HCT116 (cell line): ENCODE data around the gene LRBA. TPM values are rescaled to one million over a fixed set of nuclear protein-coding genes. Genes with fewer than 3 reads are reported as not detected.

Experiments
- ATAC-seq: fragments of 200-7000 bp; cut with Tn5 transposase; 2 replicates; pipeline ENCODE4 v1.9.1; 2020; ENCODE audit warnings: mild to moderate bottlenecking, moderate library complexity
- BruUV-seq: library from RNA; stranded (reverse); fragments of 400-500 nt; replicated peaks from 2 replicates; lab custom pipeline; 2021; lab: Mats Ljungman, UMichigan
- CTCF ChIA-PET: fragments of 300-600 bp; sonication (Branson Sonifier 250); formaldehyde crosslinking; loops from one replicate; lab custom pipeline; 2021; ENCODE audit warnings: antibody characterized with exemption; lab: Charles Lee
- POLR2A ChIA-PET: fragments of 300-600, 350-600 bp; sonication (Branson Sonifier 250); formaldehyde crosslinking; loops from one replicate; lab custom pipeline; 2021; ENCODE audit warnings: antibody characterized with exemption; lab: Charles Lee
- RAD21 ChIA-PET, 2 experiments: fragments of 300-600 bp; sonication (Branson Sonifier 250); formaldehyde crosslinking; loops; one replicate each; lab custom pipeline; 2023; ENCODE audit warnings: low total read pairs in 2 of 2; ENCODE audit not compliant: uncharacterized antibody in 2 of 2, unreplicated experiment in 2 of 2, low non-redundant PET in 1 of 2; lab: Charles Lee
- DNase-seq: peaks from one replicate; pipeline ENCODE4 v3.0.0-alpha.2; 2010; ENCODE audit warnings: low read depth, low spot score
- H2AFZ ChIP-seq: fragments of 200-600 bp; shearing (Covaris generic), sonication (generic); 2 replicates; pipeline ENCODE4 v1.6.1; 2017; ENCODE audit warnings: low read depth, mixed run types, mixed read lengths, antibody characterized with exemption, low read length; ENCODE audit not compliant: poor library complexity, severe bottlenecking
- H3K27ac ChIP-seq: 2 replicates; pipeline ENCODE4 v1.5.1; 2012; ENCODE audit warnings: low read depth, low read length
- H3K27me3 ChIP-seq: fragments of 200-600 bp; sonication (generic); 2 replicates; pipeline ENCODE4 v1.6.1; 2016; ENCODE audit warnings: mixed run types, low read length, mixed read lengths; ENCODE audit not compliant: insufficient read depth
- H3K36me3 ChIP-seq, 2 experiments: fragments of 200-500 bp in 1 of 2; fragments of 200-600 bp in 1 of 2; sonication (Bioruptor generic) in 1 of 2; sonication (generic) in 1 of 2; 2 replicates each; pipeline versions ENCODE4 v1.5.1 to v1.6.1; 2014 to 2016; ENCODE audit warnings: low read length in 2 of 2, inconsistent platforms in 1 of 2, mixed read lengths in 1 of 2, mixed run types in 1 of 2; ENCODE audit not compliant: insufficient read depth in 2 of 2, control insufficient read depth in 1 of 2
- H3K4me1 ChIP-seq, 2 experiments: fragments of 200-600 bp in 1 of 2; sonication (generic) in 1 of 2; 2 replicates each; pipeline versions ENCODE4 v1.5.1 to v1.6.1; 2012 to 2017; ENCODE audit warnings: low read length in 2 of 2, inconsistent platforms in 1 of 2, mild to moderate bottlenecking in 1 of 2, mixed read lengths in 1 of 2, mixed run types in 1 of 2, moderate library complexity in 1 of 2; ENCODE audit not compliant: insufficient read depth in 2 of 2, control insufficient read depth in 1 of 2
- H3K4me2 ChIP-seq: fragments of 200-600 bp; sonication (generic); 2 replicates; pipeline ENCODE4 v1.6.1; 2017; ENCODE audit warnings: mixed run types, low read length, mixed read lengths
- H3K4me3 ChIP-seq, 2 experiments: fragments of 200-600 bp in 1 of 2; sonication (generic) in 1 of 2; replicated peaks in 1 of 2; 2 replicates each; pipeline ENCODE4 v1.5.1; 2011 to 2016; ENCODE audit warnings: low read length in 2 of 2, control low read depth in 1 of 2, low read depth in 1 of 2, mild to moderate bottlenecking in 1 of 2, mixed read lengths in 1 of 2, mixed run types in 1 of 2
- H3K79me2 ChIP-seq: fragments of 200-600 bp; sonication (generic); 2 replicates; pipeline ENCODE4 v1.6.1; 2017; ENCODE audit warnings: mild to moderate bottlenecking, mixed run types, low read length, moderate library complexity, mixed read lengths; ENCODE audit not compliant: insufficient read depth
- H3K9ac ChIP-seq: fragments of 200-600 bp; sonication (generic); 2 replicates; pipeline ENCODE4 v1.6.1; 2016; ENCODE audit warnings: low read length, mixed read lengths
- H3K9me2 ChIP-seq: fragments of 200-600 bp; sonication (generic), shearing (Covaris generic); 2 replicates; pipeline ENCODE4 v1.6.1; 2017; ENCODE audit warnings: mixed run types, mild to moderate bottlenecking, moderate library complexity; ENCODE audit not compliant: insufficient read depth
- H3K9me3 ChIP-seq, 2 experiments: fragments of 200-500 bp in 1 of 2; fragments of 200-600 bp in 1 of 2; sonication (Bioruptor generic) in 1 of 2; sonication (generic) in 1 of 2; 2 replicates each; pipeline ENCODE4 v1.6.1; 2014 to 2017; ENCODE audit warnings: low read length in 2 of 2, mixed read lengths in 2 of 2, inconsistent platforms in 1 of 2, low read depth in 1 of 2, mild to moderate bottlenecking in 1 of 2, mixed run types in 1 of 2, moderate library complexity in 1 of 2; ENCODE audit not compliant: control insufficient read depth in 1 of 2, insufficient read depth in 1 of 2
- H4K20me1 ChIP-seq: fragments of 200-600 bp; sonication (generic), shearing (Covaris generic); 2 replicates; pipeline ENCODE4 v1.6.1; 2017; ENCODE audit warnings: mixed run types, mild to moderate bottlenecking, moderate library complexity; ENCODE audit not compliant: insufficient read depth
- ATF3 ChIP-seq: IDR thresholded peaks from 2 replicates; pipeline ENCODE4 v1.6.1; 2012
- CBX3 ChIP-seq: IDR thresholded peaks from 2 replicates; pipeline ENCODE4 v1.6.1; 2012; ENCODE audit warnings: low read depth
- RAD21 ChIP-seq: IDR thresholded peaks from 2 replicates; pipeline ENCODE4 v1.6.1; 2012; ENCODE audit warnings: low read depth, mild to moderate bottlenecking
- SRF ChIP-seq: IDR thresholded peaks from 2 replicates; pipeline ENCODE4 v1.6.1; 2012; ENCODE audit warnings: low read depth
- YY1 ChIP-seq: IDR thresholded peaks from 2 replicates; pipeline ENCODE4 v1.6.1; 2011; ENCODE audit warnings: low read length, low read depth, moderate library complexity, mild to moderate bottlenecking; ENCODE audit not compliant: insufficient replicate concordance; ENCODE audit errors: extremely low read depth
- ZFX ChIP-seq: fragments of 450-650 bp; IDR thresholded peaks from 2 replicates; pipeline ENCODE4 v1.6.1; 2017
- intact Hi-C: fragments of 100-400 bp; cut with micrococcal nuclease; formaldehyde crosslinking; loops from 2 replicates; pipeline ENCODE4 v1.10.0; 2022
- total RNA-seq: library from RNA; stranded (reverse); gene quantifications from one replicate; pipeline ENCODE4 v1.2.1, GENCODE V29; 2021; ENCODE audit not compliant: unreplicated experiment
- TF ChIP-seq, protein P1 (sequence below): IDR thresholded peaks from 2 replicates; pipeline ENCODE4 v1.6.1; 2011; ENCODE audit warnings: mild to moderate bottlenecking, low read length, moderate library complexity; ENCODE audit not compliant: insufficient replicate concordance; ENCODE audit errors: extremely low read depth
- TF ChIP-seq, protein P2 (sequence below): IDR thresholded peaks from 2 replicates; pipeline ENCODE4 v1.6.1; 2012

Gene LRBA
- total RNA-seq, 1 experiment from 2014 or later, result 79.8 TPM

- Histone ChIP-seq H3K9me2 (no peaks in the 10 kb centered on the region), H3K9me3 (no peaks in the 10 kb centered on the region), H3K79me2 (no peaks in the 10 kb centered on the region), H3K4me1 (no peaks in the 10 kb centered on the region), H3K9ac (no peak overlapping the region), H3K36me3 (no peaks in the 10 kb centered on the region), H2AFZ (no peak overlapping the region), H3K4me3 (no peak overlapping the region), H4K20me1 (no peaks in the 10 kb centered on the region)
- POLR2A ChIA-PET, result no interaction called here
- DNase-seq (no peak), ATAC-seq (no peak)
- intact Hi-C loops, result no loop called here
- RAD21 ChIA-PET, result no interaction called here
- TF ChIP-seq, protein P1, sequence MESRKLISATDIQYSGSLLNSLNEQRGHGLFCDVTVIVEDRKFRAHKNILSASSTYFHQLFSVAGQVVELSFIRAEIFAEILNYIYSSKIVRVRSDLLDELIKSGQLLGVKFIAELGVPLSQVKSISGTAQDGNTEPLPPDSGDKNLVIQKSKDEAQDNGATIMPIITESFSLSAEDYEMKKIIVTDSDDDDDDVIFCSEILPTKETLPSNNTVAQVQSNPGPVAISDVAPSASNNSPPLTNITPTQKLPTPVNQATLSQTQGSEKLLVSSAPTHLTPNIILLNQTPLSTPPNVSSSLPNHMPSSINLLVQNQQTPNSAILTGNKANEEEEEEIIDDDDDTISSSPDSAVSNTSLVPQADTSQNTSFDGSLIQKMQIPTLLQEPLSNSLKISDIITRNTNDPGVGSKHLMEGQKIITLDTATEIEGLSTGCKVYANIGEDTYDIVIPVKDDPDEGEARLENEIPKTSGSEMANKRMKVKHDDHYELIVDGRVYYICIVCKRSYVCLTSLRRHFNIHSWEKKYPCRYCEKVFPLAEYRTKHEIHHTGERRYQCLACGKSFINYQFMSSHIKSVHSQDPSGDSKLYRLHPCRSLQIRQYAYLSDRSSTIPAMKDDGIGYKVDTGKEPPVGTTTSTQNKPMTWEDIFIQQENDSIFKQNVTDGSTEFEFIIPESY, result no peak
- TF ChIP-seq SRF, result no peak
- TF ChIP-seq ZFX, result no peak
- no peak for TF ChIP-seq CBX3
- no peak for TF ChIP-seq ATF3
- TF ChIP-seq YY1, result no peak
- TF ChIP-seq, protein P2, sequence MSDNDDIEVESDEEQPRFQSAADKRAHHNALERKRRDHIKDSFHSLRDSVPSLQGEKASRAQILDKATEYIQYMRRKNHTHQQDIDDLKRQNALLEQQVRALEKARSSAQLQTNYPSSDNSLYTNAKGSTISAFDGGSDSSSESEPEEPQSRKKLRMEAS, result no peak
- TF ChIP-seq, all 23 proteins: peak for 0
- CTCF ChIA-PET, result no interaction called here
- Histone ChIP-seq H3K4me2 (no peak overlapping the region), H3K27ac (no peak overlapping the region), H3K27me3 (no peaks in the 10 kb centered on the region)
- BruUV-seq, result no TSS peak
Measured at GRCh38 chr4:150382028-150382427, 633.1 kb downstream of the LRBA start.

DNA sequence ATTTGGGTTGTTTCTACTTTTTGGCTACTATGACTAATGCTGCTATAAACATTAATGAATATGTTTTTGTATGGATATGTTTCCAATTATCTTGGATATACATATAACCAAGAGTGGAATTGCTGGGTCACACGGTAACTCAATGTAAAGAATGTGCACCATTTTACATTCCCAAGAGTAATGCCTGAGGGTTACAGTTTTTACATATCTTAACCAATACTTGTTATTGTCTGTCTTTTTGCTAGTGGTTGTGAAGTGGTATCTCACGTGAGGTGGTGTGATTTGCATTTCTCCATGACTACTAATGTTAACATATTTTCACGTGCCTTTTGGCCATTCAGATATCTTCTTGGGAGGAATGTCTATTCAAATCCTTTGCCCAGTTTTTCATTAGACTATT lies 633.5 kb downstream of the LRBA start:
- no TSS peak for BruUV-seq
- no peak for ATAC-seq

More for the DNA sequence above, 633.5 kb downstream of the LRBA start:
- H3K4me3 ChIP-seq, result no peak overlapping the region
- H3K9ac ChIP-seq, result no peak overlapping the region
- H4K20me1 ChIP-seq, result no peaks in the 10 kb centered on the region
- H3K27me3 ChIP-seq, result no peaks in the 10 kb centered on the region
- no peaks in the 10 kb centered on the region for H3K9me3 ChIP-seq
- no peak overlapping the region for H2AFZ ChIP-seq
- ChIA-PET POLR2A (no interaction called here), RAD21 (no interaction called here), CTCF (no interaction called here)
- no peak overlapping the region for H3K27ac ChIP-seq
- H3K36me3 ChIP-seq, result no peaks in the 10 kb centered on the region
- intact Hi-C loops, result no loop called here
- no peaks in the 10 kb centered on the region for H3K79me2 ChIP-seq
- H3K4me2 ChIP-seq, result no peak overlapping the region
- H3K9me2 ChIP-seq, result no peaks in the 10 kb centered on the region
- DNase-seq, result no peak
- TF ChIP-seq RAD21, result no peak
- H3K4me1 ChIP-seq, result no peaks in the 10 kb centered on the region
